ENCODE data around the gene DAZ1.
"Not testable (repeated sequence)": the region's sequence is repeated elsewhere in the genome, so short reads cannot be mapped to it uniquely, and the experiment has no call there.

The DAZ1 gene

GRCh38 chrY:23198908-23199307 lies at the start of gene DAZ1:
Gene DAZ1 (minus strand): TSS chrY:23199008. CDS start chrY:23198800, 208 bp downstream.
- not testable (repeated sequence) for DNase-seq

GRCh38 chrY:23219233-23219632 lies 20.4 kb upstream of the DAZ1 start, which contains the start of gene DAZ2:
Gene DAZ2 (plus strand): TSS chrY:23219533. CDS start chrY:23219741, 208 bp downstream.
- not testable (repeated sequence) for DNase-seq

- DNase-seq, result not testable (repeated sequence)
Observed at GRCh38 chrY:23210681-23211080, 11.9 kb upstream of the DAZ1 start.

- DNase-seq, result not testable (repeated sequence)
Observed at GRCh38 chrY:23209802-23210495, 11.1 kb upstream of the DAZ1 start.

- DNase-seq, result not testable (repeated sequence)
Observed at GRCh38 chrY:23207455-23207854, 8.6 kb upstream of the DAZ1 start.
